ENCODE measurements around the gene CD209.

- TF ChIP-seq CTCF (conservative IDR thresholded peaks at IDR 0.05; ENCODE audit: low read length) (no peak), EZH2phosphoT487 (IDR thresholded peaks at IDR 0.05; ENCODE audit: borderline replicate concordance, low read depth, low read length) (no peak)
Observed at GRCh38 chr19:7751157-7751783, 3.9 kb upstream of the CD209 start.
